HG03457 (cell line): Measurements from ENCODE around the gene LITAFD.
"Not testable (repeated sequence)": the region's sequence is repeated elsewhere in the genome, so short reads cannot be mapped to it uniquely, and the experiment has no call there.

Source experiments
- ATAC-seq: cut with Tn5 transposase; IDR thresholded peaks from one replicate; pipeline ENCODE4 v1.9.1; 2021; ENCODE audit warnings: moderate number of reproducible peaks; ENCODE audit not compliant: unreplicated experiment

LITAFD gene

DNA sequence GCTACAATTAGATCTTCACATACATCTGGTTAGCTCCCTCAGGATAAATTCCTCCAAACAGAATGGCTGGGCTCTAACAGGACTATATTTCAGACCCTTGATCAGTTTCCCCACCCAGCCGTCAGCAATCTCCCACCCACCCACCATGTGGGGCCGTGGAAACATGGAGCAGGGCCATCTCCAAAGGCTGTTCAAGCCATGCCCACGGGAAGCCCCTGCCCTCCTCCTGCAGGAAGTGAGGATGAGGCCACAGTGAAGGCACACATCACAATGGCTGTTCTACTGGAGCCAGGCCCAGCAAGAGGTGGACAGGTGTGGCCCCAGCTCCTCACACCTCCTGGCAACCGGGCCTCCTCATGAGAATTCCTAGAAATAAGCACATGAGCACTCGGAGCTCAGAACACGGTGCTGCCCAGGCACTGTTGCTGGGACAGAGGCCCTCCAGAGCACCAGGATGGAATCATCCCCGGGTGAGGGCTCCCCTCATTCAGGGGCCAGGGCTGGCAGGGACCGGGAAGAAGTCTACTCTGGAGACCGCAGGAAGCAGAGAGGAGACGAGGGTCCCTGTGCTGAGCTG, at the start of gene LITAFD:
Gene LITAFD (plus strand): TSS at position 311 of the 577 bp plus-strand sequence. CDS start 2,005 bp downstream, outside the sequence.
- ATAC-seq: no peak

DNA sequence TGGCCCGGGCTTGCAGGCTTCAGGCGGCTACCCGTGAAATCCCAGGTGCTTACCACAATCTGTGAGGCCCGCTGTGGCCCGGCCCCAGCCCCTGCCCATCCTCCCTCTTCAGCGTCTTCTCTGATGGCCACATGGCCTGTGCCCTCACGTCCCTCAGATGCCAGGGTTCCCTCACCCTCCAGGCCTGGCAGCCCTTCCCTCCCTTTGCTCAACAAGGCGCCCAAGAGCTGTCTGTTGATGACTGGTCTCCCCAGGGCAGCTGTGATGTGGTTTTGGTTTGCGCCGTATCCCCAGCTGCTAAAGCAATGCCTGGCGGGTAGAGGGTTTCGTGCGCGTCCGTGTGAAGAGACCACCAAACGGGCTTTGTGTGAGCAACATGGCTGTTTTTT, 49.4 kb upstream of the LITAFD start:
- no peak for ATAC-seq

DNA sequence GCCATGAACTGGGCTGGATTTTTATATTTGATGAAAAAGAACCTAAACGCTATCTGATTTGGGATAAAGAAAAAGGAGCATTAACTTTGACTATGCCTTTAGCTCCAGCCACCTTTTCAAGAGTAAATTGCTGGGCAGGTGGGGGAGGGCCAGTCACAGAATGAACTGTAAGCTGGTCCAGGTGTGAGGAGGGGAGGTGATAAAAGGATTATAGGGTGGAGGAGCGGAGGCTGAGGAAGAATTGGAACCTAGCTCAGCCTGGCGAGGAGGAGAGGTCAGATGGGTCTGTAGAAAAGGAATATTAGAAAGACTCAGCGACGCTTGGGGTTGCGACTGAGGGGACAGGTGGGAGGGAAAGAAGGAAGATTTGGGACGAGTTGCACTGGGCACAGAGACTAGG, 45.4 kb upstream of the LITAFD start:
- not testable (repeated sequence) for ATAC-seq

DNA sequence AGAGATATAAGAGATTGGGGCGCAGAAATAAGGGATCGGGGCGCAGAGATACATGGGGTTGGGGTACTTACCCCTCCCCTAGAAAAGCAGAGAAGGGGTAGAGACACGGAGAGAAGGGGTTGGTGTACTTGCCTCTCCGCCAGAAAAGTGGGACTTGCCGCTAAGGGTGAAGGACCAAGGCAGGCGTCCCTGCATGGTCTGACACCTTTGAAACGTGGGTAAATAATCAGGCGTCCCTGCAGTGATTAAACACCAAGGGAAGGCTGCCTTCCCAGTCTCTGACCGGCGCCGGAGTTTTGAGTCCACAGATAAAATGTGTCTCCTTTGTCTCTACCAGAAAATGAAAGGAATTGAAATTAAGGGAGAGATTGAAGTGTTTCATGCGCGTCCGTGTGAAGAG, 44.6 kb upstream of the LITAFD start:
- ATAC-seq: not testable (repeated sequence)

DNA sequence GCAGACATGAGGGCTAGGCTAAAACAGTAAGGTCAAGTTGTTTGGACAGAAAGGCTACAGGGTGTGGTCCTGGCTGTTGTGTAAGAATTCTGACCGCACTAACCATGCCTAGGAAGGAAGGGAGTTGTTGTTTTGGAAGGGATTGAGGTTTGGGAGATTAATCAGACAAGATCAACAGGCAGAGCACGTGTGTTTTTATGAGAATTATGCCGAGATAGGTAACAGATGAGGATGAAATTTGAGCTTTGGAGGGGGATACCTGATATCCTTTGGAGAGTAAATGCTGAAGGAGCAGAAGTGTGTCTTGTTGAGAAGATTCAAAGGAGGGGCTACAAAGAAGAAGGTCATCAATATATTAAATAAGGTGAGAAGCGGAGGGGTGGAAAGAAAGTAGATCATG, 40.1 kb upstream of the LITAFD start:
- ATAC-seq: not testable (repeated sequence)

DNA sequence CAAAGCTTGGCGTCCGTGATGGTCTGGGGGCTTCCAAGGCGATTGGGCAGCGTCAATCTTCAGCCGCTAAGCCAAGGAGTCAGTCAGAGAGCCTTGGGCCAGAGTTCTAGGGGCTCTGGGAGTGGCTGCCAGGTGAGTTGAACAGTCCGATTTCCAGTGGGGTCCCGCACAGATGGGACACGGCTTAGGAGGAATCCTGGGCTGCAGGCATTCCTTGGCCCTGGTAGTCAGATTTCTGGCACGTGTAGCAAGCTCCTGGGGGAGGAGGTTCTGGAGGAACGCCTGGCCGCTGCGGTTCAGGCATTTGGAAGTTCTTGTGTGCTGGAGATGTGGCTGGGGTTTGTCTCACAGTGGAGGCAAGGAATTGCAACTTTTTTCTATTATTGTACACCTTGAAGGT, 38.9 kb upstream of the LITAFD start:
- not testable (repeated sequence) for ATAC-seq

DNA sequence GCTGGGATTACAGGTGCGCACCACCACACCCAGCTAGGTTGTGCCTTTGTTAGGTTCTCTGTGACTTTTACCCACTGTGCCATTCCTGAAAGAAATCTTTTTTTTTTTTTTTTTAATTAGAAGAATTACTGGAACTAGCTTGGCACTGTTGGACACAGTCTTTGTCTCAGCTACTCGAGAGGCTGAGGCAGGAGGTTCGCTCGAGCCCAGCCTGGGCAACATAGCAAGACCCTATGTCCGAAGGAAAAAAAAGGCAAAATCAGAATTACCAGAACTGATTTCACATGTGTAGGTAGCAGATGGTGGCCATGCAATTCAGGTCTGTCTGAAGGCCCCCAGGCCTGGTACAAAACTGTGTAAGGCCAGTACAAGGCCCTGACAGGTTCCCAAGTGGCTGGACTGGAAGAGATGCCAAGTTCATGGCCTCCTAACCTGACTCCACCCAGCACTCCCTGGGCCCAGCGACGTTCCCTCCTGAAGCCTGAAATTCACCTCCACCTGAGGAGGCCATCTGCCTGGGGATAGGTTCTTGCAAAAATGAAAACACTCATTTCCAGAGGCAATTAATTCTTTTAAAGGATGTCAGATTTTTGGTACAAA, 36.4 kb upstream of the LITAFD start:
- ATAC-seq: no peak

DNA sequence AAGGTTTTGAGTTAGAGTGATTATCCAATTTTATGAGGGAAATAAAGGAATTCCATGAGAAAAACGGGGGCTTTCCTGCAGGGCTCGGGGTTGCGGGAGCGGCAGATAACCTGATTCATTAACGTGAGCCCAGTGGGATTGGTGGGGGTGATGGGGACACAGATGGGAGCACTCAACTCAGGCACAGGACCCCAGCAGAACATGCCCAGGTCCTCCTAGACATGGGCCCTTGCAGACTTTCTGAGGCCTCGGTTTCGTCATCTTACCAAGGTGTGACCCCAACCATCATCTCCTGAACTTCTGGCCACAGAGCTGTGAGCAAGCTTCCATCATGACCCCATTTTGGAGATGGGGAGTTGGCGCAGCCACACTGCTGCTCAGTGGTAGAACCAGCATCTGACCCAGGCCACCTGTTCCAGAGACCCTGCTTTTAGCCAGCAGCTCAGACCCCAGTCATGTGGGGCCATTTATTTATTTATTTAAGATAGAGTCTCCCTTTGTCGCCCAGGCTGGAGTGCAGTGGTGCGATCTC, 35.7 kb upstream of the LITAFD start:
- ATAC-seq: no peak

DNA sequence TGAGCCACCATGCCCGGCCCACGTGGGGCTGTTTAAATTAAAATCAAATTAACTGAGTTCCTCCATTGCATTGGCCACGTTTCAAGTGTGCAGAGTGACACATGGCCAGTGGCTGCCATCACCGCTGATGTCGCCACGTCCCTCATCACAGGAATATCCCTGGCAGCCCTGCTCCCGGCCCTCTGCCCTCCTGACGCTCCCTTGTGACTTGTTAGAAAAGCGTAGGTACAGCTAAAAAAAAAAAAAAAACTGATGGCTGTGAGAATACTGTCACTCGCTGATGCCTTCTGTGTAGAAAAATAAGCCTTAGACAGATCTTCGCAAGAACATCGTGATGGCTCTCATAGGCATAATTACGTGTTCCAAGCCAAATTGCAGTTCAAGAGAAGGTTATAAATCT, 35.0 kb upstream of the LITAFD start:
- ATAC-seq: no peak

DNA sequence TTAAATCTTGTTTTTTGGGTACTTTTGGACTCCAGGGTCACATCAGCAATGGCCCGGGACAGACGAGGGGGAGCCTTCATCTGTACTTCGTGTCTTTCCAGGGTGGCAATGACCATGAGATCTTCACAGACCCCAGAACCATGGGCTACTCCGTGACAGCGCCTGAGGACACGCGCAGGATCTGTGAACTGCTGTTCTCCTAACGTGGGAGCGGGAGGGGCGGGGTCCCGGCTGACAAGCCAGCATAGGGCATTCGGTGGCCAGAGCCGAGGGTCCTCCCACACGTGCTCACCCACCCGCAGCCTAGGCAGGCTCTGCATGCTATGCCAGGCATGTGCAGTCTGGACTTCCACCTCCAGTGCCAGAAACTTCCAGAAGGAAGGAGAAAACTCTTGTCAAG, 34.5 kb upstream of the LITAFD start:
- ATAC-seq: no peak

DNA sequence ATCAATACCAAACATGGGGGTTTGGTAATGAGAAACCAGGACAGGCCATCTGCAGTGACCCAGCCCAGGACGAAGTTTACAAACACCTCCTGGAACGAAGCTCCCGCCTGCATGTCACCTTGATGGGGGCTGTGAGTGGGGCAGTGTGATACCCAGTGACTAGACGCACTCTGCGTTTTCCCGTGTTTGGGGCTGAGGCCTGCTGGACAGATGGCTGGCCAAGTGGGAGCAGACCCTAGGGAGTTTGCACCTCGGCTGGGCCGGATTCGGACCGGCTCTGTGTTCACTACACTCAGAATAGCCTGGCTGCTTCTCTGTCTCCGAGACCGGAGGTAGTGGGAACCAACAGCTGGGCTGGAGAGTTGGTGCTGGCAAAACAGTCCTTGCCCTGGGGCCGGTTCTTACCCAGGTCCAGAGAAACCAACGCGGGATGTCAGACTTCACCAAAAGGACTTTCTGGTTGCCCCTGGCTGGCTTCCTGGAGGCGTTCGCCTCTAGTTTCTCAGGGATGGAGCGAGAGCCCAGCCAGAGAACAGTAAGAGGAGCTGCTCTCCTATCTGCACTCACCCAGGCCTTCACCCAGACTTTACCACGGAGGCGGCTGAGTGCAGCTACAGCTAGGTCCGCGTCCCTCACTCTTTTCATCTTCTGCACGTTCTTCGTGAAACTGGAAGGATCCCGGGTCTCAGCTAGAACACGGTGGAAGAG, 33.8 kb upstream of the LITAFD start:
- no peak for ATAC-seq

DNA sequence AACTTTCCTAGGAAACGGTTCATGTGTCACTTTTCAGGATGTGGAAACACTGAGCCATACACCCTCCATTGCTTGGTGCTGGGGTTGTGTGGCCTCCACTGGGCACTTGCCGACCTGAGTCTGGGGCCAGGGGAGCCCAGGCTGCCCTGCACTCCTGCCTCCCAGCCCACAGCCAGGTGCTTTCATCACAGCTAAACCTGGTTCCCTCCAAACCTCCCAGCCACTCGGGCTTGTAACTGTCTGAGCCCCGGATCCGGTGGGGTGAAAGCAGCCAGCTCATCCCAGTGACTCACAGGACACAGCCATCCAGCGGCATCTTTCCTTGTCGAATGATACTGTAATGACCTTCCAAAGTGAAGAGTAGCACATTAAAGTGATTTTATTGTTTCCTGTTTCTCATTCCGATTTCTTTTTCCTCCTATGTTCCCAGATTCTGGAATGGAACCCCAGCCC, 33.2 kb upstream of the LITAFD start:
- ATAC-seq: no peak

DNA sequence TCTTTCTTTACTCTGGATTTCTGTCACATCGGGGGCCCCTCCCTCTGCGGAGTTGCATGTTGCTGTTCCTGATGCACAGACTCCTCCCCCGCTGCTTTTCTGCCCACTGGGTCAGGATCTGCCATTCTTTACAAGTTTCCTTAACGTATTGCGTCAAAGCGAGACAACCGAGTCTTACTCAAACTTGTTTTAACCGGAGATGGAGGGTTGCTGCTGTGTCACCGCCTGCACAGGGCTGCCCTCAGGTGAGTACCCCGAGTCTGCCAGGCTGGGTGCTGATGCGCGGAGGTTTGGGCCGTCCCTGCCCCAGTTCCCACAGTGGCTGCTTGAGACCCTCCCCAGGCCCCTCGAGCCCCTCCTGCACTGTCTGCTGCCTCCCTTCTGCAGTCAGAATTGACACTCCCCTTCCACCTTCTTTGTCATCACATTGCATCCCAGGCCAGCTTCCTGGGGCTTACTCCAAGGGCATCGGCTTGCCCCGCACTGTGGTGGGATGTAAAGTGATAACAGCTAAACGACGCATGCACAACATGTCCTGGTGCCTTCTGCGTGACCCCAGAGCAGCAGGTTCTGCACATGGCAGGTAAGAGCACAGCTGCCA, 32.6 kb upstream of the LITAFD start:
- no peak for ATAC-seq

DNA sequence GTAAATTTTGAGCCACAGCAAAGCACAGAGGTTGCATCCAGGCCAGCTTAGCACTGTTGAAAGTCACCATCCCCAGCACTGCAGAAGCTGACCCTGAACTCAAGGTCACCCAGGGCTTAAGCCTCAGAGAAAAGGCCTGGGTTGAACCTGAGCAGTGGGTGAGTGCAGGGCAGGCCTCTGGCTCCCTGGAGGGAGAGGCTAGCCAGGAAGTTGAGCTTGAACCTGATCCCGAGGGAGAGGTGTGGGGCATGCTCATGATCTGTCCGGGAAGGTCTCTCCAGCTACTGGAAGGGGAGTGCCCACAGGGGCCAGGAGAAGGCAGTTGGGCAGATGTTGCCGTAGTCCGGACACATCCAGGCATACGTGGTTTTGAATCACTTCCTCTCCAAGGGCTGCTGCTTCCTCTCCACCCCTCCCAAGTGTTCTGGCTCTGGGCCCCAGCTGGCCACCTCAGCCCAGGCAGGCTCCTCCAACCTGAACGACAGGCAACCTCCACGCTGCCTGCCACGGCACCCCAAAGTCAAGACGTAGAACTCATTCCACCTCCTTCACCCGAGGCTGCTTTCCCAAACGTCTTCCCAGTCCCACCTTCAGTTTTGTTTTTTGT, 31.8 kb upstream of the LITAFD start:
- no peak for ATAC-seq

DNA sequence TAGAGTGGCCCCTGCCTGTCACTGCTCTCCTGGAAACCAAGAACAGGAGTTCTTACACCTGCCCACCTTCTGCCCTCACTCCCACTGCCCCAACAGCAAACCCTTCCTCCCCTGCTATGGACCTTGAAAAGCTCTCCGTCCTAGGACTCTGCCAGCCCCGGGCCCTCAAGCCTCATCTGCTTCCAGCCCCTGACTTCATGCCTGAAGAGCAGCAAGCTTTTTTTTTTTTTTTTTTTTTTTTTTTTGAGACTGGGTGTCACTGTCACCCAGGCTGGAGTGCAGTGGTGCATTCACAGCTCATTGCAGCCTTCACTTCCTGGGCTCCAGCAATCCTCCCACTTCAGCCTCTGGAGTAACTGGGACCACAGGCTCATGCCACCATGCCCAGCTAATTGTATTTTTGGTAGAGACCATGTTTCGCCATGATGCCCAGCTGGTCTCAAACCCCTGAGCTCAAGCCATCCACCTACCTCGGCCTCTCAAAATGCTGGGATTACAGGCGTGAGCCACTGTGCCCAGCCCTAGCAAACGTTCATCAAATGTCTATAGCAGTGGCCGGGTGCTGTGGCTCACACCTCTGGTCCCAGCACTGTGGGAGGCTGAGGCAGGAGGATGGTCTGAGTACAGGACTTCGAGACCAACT, 30.3 kb upstream of the LITAFD start:
- no peak for ATAC-seq

DNA sequence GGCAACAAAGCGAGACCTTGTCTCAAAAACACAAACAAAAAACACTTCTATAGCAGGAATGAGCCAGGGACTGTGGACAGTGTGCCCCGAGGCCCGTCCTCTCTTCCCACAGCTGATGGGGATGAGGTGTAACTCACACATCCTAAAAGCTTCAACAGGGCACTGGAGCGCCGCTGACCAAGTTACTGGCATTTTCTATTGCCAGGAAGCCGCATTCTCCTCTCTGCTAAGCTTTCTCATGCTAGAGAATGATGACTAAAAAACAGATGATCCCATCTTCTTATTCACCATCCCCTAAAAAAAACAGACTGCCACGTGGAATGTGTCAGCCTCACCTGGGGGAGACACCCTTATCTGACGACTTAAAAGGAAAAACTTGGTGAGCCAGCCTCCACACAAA, 29.6 kb upstream of the LITAFD start:
- ATAC-seq: no peak

DNA sequence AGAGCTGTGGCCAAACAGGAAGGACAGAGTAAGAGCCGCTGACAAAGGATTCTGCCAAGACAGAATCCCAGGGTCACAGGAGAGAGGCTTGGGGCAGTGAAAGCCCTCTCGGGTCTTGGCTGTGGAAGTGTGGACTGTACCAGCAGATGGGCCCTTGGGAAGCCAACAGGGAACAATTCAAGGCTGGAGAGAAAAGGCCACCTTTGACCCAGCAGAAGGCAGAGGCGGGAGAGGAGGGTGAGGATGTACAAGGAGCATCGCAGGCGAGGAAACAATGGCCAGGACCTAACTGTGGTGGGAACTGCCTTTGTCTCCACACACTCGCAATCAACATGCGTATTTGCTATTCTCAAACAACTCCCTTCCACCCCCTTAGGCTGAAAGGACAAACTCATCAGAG, 29.0 kb upstream of the LITAFD start:
- ATAC-seq: no peak

DNA sequence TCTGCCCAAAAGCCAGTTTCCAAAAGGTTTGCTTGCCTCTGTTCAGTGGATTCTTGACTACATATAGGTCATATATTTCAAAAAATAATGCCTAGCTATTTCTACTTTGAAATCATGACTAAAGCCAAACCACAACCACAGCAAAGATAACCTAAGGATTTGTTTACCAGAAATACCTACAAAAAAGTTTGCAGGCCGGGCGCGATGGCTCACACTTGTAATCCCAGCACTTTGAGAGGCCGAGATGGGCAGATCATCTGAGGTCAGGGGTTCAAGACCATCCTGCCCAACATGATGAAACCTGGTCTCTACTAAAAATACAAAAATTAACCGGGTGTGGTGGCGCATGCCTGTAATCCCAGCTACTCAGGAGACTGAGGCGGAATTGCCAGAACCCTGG, 28.5 kb upstream of the LITAFD start:
- no peak for ATAC-seq

DNA sequence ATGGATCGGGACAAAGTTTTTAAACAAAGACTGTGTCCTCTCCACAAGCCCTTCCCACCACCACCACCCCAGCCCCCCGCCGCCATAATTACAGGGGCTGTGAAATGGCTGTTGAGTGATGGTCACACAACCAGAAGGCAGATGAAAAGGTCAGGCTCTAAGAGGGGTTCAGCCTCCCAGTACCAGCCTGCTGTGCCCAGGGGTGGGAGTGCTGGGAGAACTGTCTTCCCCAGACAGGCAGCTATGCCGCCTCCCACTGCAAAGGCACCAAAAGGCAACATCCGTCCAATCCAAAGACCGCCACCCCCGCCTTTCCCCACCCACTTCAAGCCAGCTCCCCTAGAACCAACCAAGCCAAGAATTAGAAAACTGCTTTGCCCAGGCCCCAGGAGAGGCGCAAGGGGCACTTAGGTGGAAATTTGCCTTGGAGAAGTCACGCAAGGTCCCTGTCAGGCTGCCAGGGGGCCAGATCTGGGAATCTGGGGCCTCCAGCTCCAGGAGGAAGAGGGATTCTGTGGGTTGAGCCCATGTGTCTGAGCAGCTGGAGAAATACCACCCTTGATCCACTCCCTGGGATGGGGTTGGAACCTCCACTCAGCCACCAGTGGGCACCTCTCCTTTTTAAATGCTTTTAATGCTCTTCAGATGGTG, 27.7 kb upstream of the LITAFD start:
- no peak for ATAC-seq

DNA sequence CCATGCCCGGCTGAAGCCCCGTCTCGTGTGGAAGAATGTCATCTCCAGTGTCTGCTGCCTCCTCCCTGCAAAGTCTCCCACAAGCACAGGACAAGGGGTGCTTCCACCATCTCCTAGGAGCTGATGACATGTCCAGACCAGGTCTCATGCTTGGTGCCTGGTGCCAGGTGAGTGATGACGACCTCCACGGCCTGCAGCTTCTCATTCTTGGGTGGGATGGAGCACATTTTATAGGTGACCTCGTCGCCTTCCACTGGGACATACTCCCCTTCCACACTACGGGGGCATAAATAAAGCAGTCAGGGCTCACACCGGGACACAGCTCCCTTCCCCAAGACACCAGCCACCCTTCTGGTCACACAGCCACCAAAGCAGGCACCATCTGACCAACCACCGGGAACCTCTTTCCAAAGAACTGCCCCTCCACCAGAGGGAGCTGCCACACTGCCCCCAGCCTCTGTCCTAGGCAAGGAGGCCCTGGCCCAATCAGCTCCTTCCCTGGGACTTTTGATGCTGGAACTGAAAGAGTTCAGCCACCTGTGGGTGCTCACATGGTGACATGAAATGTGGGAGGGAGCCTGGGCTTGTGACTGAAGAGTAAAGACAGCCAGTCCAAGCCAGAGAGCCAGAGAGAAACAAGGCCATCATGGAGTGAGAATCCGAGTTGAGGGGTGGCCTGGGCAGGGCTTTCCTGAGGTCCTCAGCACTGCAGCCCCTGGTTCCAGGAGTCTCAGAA, 26.9 kb upstream of the LITAFD start:
- no peak for ATAC-seq
